ENCODE results near the gene NUCKS1.

DNA sequence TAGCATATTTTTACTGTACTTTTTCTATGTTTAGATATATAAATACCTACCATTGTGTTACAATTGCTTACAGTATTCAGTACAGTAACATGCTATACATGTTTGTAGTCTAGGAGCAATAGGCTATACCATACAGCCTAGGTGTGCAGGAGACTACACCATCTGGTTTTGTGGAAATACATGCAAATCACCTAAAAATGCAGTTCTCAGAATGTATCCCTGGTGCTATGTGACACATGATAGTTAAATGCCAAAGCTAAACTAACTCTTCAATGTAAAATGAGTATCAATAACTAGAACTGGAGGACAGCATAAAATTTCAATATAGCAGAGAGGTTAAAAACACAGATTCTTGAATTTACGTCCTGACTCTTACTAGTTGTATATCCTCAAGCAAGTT is 14.8 kb downstream of the NUCKS1 start:
- TF ChIP-seq POLR2A (IDR thresholded peaks at IDR 0.05; ENCODE audit: control extremely low read depth in 1 of 2, low read depth in 2 of 2, low read length in 2 of 2) (no peak), RBBP5 (IDR thresholded peaks at IDR 0.05; ENCODE audit: borderline replicate concordance, low read depth, low read length) (no peak), CTBP2 (IDR thresholded peaks at IDR 0.05; ENCODE audit: borderline replicate concordance, insufficient read depth, insufficient read length, low read length) (no peak), CREB1 (IDR thresholded peaks at IDR 0.05) (no peak), POLR2AphosphoS5 (IDR thresholded peaks at IDR 0.05; ENCODE audit: low read depth, low read length) (no peak), SIN3A (conservative IDR thresholded peaks at IDR 0.05 in 1 of 2, IDR thresholded peaks at IDR 0.05 in 1 of 2; ENCODE audit: low read depth in 1 of 2, low read length in 2 of 2) (no peak), CEBPB (IDR thresholded peaks at IDR 0.05; ENCODE audit: low read depth, low read length) (no peak), RFX5 (IDR thresholded peaks at IDR 0.05; ENCODE audit: borderline replicate concordance, low read depth, low read length) (no peak)
- TF ChIP-seq, protein P1, sequence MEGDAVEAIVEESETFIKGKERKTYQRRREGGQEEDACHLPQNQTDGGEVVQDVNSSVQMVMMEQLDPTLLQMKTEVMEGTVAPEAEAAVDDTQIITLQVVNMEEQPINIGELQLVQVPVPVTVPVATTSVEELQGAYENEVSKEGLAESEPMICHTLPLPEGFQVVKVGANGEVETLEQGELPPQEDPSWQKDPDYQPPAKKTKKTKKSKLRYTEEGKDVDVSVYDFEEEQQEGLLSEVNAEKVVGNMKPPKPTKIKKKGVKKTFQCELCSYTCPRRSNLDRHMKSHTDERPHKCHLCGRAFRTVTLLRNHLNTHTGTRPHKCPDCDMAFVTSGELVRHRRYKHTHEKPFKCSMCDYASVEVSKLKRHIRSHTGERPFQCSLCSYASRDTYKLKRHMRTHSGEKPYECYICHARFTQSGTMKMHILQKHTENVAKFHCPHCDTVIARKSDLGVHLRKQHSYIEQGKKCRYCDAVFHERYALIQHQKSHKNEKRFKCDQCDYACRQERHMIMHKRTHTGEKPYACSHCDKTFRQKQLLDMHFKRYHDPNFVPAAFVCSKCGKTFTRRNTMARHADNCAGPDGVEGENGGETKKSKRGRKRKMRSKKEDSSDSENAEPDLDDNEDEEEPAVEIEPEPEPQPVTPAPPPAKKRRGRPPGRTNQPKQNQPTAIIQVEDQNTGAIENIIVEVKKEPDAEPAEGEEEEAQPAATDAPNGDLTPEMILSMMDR (IDR thresholded peaks at IDR 0.05; ENCODE audit: control extremely low read depth in 1 of 3, insufficient read depth in 1 of 3, low read depth in 1 of 3, low read length in 3 of 3), result no peak

Measured in H1 (cell line).